Measurements from ENCODE around the gene ZDHHC14. TPM values are rescaled to one million over a fixed set of nuclear protein-coding genes. Genes with fewer than 3 reads are reported as not detected.

ZDHHC14 gene
- total RNA-seq, 2 donors from 2014 or later = 8.8 to 11.6 TPM

- DNase-seq (no peak), ATAC-seq (no peak)
- intact Hi-C loops (cut with DNase I, micrococcal nuclease) = no loop called here
Observed at GRCh38 chr6:157520117-157520406, 139.1 kb downstream of the ZDHHC14 start.

GRCh38 chr6:157520596-157521361 lies 139.8 kb downstream of the ZDHHC14 start:
- intact Hi-C loops (cut with DNase I, micrococcal nuclease) = no loop called here
- DNase-seq (no peak), ATAC-seq (no peak)

- intact Hi-C loops (cut with DNase I, micrococcal nuclease) = no loop called here
- ATAC-seq (no peak), DNase-seq (no peak)
Observed at GRCh38 chr6:157521362-157522335, 140.7 kb downstream of the ZDHHC14 start.

- DNase-seq = no peak
- ATAC-seq = no peak
- intact Hi-C loops (cut with DNase I, micrococcal nuclease) = no loop called here
Observed at GRCh38 chr6:157522472-157522871, 141.5 kb downstream of the ZDHHC14 start.

- ATAC-seq (no peak), DNase-seq (no peak)
- intact Hi-C loops (cut with DNase I, micrococcal nuclease) = no loop called here
Observed at GRCh38 chr6:157524735-157525134, 143.7 kb downstream of the ZDHHC14 start.

- ATAC-seq = no peak
- intact Hi-C loops (cut with DNase I, micrococcal nuclease) = no loop called here
- DNase-seq = no peak
Observed at GRCh38 chr6:157525292-157525889, 144.4 kb downstream of the ZDHHC14 start.

GRCh38 chr6:157525918-157526425 lies 145.0 kb downstream of the ZDHHC14 start:
- no peak for DNase-seq
- no peak for ATAC-seq
- intact Hi-C loops (cut with DNase I, micrococcal nuclease) = no loop called here

- intact Hi-C loops (cut with DNase I, micrococcal nuclease) = no loop called here
- ATAC-seq (no peak), DNase-seq (no peak)
Observed at GRCh38 chr6:157527471-157527907, 146.5 kb downstream of the ZDHHC14 start.

- intact Hi-C loops (cut with DNase I, micrococcal nuclease) = no loop called here
- no peak for ATAC-seq
- DNase-seq = no peak
Observed at GRCh38 chr6:157528931-157529653, 148.1 kb downstream of the ZDHHC14 start.

GRCh38 chr6:157529654-157530039 lies 148.7 kb downstream of the ZDHHC14 start:
- DNase-seq = no peak
- ATAC-seq = no peak
- intact Hi-C loops (cut with DNase I, micrococcal nuclease) = no loop called here

- DNase-seq = no peak
- ATAC-seq = no peak
- intact Hi-C loops (cut with DNase I, micrococcal nuclease) = no loop called here
Observed at GRCh38 chr6:157530126-157530525, 149.1 kb downstream of the ZDHHC14 start.

GRCh38 chr6:157530724-157531168 lies 149.8 kb downstream of the ZDHHC14 start:
- no peak for DNase-seq
- intact Hi-C loops (cut with DNase I, micrococcal nuclease) = no loop called here
- no peak for ATAC-seq

- ATAC-seq (peak; percentile 95), DNase-seq (peak; percentile 80)
- intact Hi-C loops (cut with DNase I, micrococcal nuclease) = no loop called here
Observed at GRCh38 chr6:157531169-157531985, 150.4 kb downstream of the ZDHHC14 start.

GRCh38 chr6:157531986-157532365 lies 151.0 kb downstream of the ZDHHC14 start:
- ATAC-seq = peak; percentile 55
- intact Hi-C loops (cut with DNase I, micrococcal nuclease) = no loop called here
- DNase-seq = peak in 1 of 2 donors; percentile 46

- no peak for DNase-seq
- ATAC-seq = no peak
- intact Hi-C loops (cut with DNase I, micrococcal nuclease) = no loop called here
Observed at GRCh38 chr6:157533048-157533871, 152.3 kb downstream of the ZDHHC14 start.

- ATAC-seq (no peak), DNase-seq (no peak)
- intact Hi-C loops (cut with DNase I, micrococcal nuclease) = no loop called here
Observed at GRCh38 chr6:157534134-157534871, 153.3 kb downstream of the ZDHHC14 start.

GRCh38 chr6:157534977-157535339 lies 154.0 kb downstream of the ZDHHC14 start:
- intact Hi-C loops (cut with DNase I, micrococcal nuclease) = no loop called here
- ATAC-seq = no peak
- no peak for DNase-seq
